ENCODE data around the gene NLN. TPM values are rescaled to one million over a fixed set of nuclear protein-coding genes. Genes with fewer than 3 reads are reported as not detected.
"Not testable (repeated sequence)": the region's sequence is repeated elsewhere in the genome, so short reads cannot be mapped to it uniquely, and the experiment has no call there.

NLN gene
- 17.3 and 24.3 TPM in 2 replicates for total RNA-seq
- 13.4 and 16.4 TPM in 2 replicates for polyA plus RNA-seq

GRCh38 chr5:65721720-65722574 lies at the start of gene NLN, which contains the start of gene SGTB:
NLN (plus strand) TSS chr5:65722205; CDS start chr5:65722374, 169 bp downstream.
SGTB (minus strand) TSS chr5:65722109; CDS start chr5:65720807, 1,302 bp downstream.
- H3K79me2 ChIP-seq: peaks cover 32% of the 10 kb centered on the region
- H3K27me3 ChIP-seq: no peaks in the 10 kb centered on the region
- no peaks in the 10 kb centered on the region for H3K36me3 ChIP-seq (replicated peaks; ENCODE audit: insufficient read depth, low read depth)
- no peaks in the 10 kb centered on the region for H3K9me3 ChIP-seq (ENCODE audit: low read depth)
- H3K27ac ChIP-seq: peak within 1 kb of the TSS; percentile 82
- TF ChIP-seq EZH2 (IDR thresholded peaks at IDR 0.05; ENCODE audit: borderline replicate concordance): no peak
- TF ChIP-seq EZH2phosphoT487 (IDR thresholded peaks at IDR 0.05; ENCODE audit: low read depth, severe bottlenecking, unreplicated experiment): no peak
- TF ChIP-seq, protein P1, sequence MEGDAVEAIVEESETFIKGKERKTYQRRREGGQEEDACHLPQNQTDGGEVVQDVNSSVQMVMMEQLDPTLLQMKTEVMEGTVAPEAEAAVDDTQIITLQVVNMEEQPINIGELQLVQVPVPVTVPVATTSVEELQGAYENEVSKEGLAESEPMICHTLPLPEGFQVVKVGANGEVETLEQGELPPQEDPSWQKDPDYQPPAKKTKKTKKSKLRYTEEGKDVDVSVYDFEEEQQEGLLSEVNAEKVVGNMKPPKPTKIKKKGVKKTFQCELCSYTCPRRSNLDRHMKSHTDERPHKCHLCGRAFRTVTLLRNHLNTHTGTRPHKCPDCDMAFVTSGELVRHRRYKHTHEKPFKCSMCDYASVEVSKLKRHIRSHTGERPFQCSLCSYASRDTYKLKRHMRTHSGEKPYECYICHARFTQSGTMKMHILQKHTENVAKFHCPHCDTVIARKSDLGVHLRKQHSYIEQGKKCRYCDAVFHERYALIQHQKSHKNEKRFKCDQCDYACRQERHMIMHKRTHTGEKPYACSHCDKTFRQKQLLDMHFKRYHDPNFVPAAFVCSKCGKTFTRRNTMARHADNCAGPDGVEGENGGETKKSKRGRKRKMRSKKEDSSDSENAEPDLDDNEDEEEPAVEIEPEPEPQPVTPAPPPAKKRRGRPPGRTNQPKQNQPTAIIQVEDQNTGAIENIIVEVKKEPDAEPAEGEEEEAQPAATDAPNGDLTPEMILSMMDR (IDR thresholded peaks at IDR 0.05; ENCODE audit: poor library complexity): no peak
- H3K9me2 ChIP-seq (replicated peaks; ENCODE audit: insufficient read depth): no peaks in the 10 kb centered on the region
- H4K20me1 ChIP-seq (ENCODE audit: insufficient read depth, poor library complexity, severe bottlenecking): no peaks in the 10 kb centered on the region
- WGBS (ENCODE audit: low lambda C conversion rate, missing lambda C conversion rate): under 1% methylated on average over 53 of the region's 92 CpGs
- peak; percentile 94 for DNase-seq (ENCODE audit: low spot score)
- peak within 1 kb of the TSS; percentile 98 for H2AFZ ChIP-seq
- H3K4me3 ChIP-seq: peak within 1 kb of the TSS; percentile 98
- H3K4me1 ChIP-seq (ENCODE audit: insufficient read depth): no peaks in the 10 kb centered on the region
- H3K4me2 ChIP-seq: peak within 1 kb of the TSS; percentile 95

GRCh38 chr5:65672796-65673195 lies 49.2 kb upstream of the NLN start:
- Histone ChIP-seq H3K9me3 (ENCODE audit: low read depth) (no peaks in the 10 kb centered on the region), H2AFZ (no peak overlapping the region), H3K4me2 (no peak overlapping the region), H3K27me3 (no peaks in the 10 kb centered on the region), H3K27ac (no peak overlapping the region), H4K20me1 (ENCODE audit: insufficient read depth, poor library complexity, severe bottlenecking) (no peaks in the 10 kb centered on the region), H3K79me2 (no peaks in the 10 kb centered on the region), H3K36me3 (replicated peaks; ENCODE audit: insufficient read depth, low read depth) (no peaks in the 10 kb centered on the region), H3K4me3 (no peak overlapping the region), H3K9me2 (replicated peaks; ENCODE audit: insufficient read depth) (no peaks in the 10 kb centered on the region), H3K4me1 (ENCODE audit: insufficient read depth) (no peaks in the 10 kb centered on the region)
- no peak for TF ChIP-seq EZH2 (IDR thresholded peaks at IDR 0.05; ENCODE audit: borderline replicate concordance)
- DNase-seq (ENCODE audit: low spot score): no peak
- 73% methylated on average over 1 of the region's 1 CpG for whole genome bisulfite sequencing (ENCODE audit: low lambda C conversion rate, missing lambda C conversion rate)

DNA sequence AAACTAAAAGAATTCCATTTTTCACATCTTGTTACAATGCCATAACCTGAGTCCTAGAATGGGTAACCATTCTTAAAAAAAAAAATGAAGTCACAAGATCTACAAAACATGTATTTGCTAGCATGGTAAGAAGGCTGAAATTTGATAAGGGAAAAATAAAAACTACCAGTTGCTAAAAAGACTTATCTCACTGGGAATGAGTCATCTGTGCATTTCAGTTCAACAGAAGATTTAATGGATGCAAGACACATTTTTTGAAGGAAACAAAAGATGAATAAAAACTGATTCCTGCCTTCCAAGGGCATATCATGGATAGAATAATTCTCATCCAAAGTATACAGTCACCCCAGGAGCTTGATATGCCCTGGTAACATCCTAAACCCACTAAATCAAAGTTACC lies 47.3 kb upstream of the NLN start:
- DNase-seq (ENCODE audit: low spot score): no peak
- Histone ChIP-seq H4K20me1 (ENCODE audit: insufficient read depth, poor library complexity, severe bottlenecking) (no peaks in the 10 kb centered on the region), H3K27ac (no peak overlapping the region), H3K9me3 (ENCODE audit: low read depth) (no peaks in the 10 kb centered on the region), H3K9me2 (replicated peaks; ENCODE audit: insufficient read depth) (no peaks in the 10 kb centered on the region), H3K27me3 (no peaks in the 10 kb centered on the region), H3K36me3 (replicated peaks; ENCODE audit: insufficient read depth, low read depth) (no peaks in the 10 kb centered on the region), H2AFZ (no peak overlapping the region), H3K79me2 (no peaks in the 10 kb centered on the region), H3K4me2 (no peak overlapping the region), H3K4me3 (no peak overlapping the region), H3K4me1 (ENCODE audit: insufficient read depth) (no peaks in the 10 kb centered on the region)
- TF ChIP-seq, protein P1 (IDR thresholded peaks at IDR 0.05; ENCODE audit: poor library complexity): no peak
- TF ChIP-seq EZH2 (IDR thresholded peaks at IDR 0.05; ENCODE audit: borderline replicate concordance): no peak
- no peak for TF ChIP-seq EZH2phosphoT487 (IDR thresholded peaks at IDR 0.05; ENCODE audit: low read depth, severe bottlenecking, unreplicated experiment)

DNA sequence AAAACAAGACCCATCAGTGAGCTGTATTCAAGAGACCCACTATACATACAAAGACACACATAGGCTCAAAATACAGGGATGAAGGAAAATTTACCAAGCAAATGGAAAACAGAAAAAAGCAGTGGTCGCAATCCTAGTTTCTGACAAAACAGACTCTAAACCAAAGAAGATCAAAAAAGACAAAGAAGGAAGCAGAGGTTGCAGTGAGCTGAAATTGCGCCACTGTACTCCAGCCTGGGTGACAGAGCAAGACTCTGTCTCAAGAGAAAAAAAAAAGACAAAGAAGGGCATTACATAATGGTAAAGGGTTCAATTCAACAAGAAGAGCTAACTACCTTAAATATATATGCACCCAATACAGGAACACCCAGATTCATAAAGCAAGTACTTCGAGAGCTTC lies 45.9 kb upstream of the NLN start:
- H2AFZ ChIP-seq; H3K9me3 ChIP-seq (ENCODE audit: low read depth); H3K9me2 ChIP-seq (replicated peaks; ENCODE audit: insufficient read depth); DNase-seq (ENCODE audit: low spot score); H3K36me3 ChIP-seq (replicated peaks; ENCODE audit: insufficient read depth, low read depth); H3K4me3 ChIP-seq; H3K27me3 ChIP-seq; H3K79me2 ChIP-seq; H3K4me2 ChIP-seq; H4K20me1 ChIP-seq (ENCODE audit: insufficient read depth, poor library complexity, severe bottlenecking); H3K4me1 ChIP-seq (ENCODE audit: insufficient read depth); H3K27ac ChIP-seq: not testable (repeated sequence)
- 87% methylated on average over 3 of the region's 3 CpGs for whole genome bisulfite sequencing (ENCODE audit: low lambda C conversion rate, missing lambda C conversion rate)

Data from hepatocyte (in vitro differentiated cells).